ENCODE results near the gene TMBIM1. TPM values are rescaled to one million over a fixed set of nuclear protein-coding genes. Genes with fewer than 3 reads are reported as not detected.

Gene TMBIM1
- polyA plus RNA-seq, 1 of the 3 experiments (the other 2 are of a cell fraction), result 7.8 TPM

DNA sequence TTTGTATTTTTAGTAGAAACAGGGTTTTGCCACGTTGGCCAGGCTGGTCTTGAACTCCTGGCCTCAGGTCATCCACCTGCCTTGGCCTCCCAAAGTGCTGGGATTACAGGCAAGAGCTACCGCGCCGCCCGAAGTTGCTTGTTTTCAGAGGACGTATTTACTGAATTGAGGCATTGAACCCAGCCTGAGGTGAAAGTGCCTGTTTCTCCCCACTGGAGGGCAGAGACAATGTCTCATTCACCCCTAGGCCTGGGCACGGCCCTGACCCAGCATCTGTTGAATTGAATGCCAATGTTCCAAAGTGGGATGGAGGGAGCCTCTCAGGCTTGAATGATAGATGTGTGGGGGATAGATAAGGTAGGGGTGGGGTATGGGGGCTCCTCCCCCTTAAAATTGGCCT, 4.5 kb upstream of the TMBIM1 start:
- no peaks in the 10 kb centered on the region for H3K9me3 ChIP-seq
- H3K36me3 ChIP-seq (replicated peaks in 1 of 2; ENCODE audit: control insufficient read depth in 1 of 2, insufficient read depth in 2 of 2, low read length in 1 of 2), result no peaks in the 10 kb centered on the region
- H3K9me2 ChIP-seq, result no peaks in the 10 kb centered on the region
- no peaks in the 10 kb centered on the region for H3K27me3 ChIP-seq (ENCODE audit: insufficient read depth)
- H3K4me2 ChIP-seq, result no peak overlapping the region
- TF ChIP-seq GATA2 (CRISPR knock-in tag; IDR thresholded peaks at IDR 0.05) (no peak), MEF2A (IDR thresholded peaks at IDR 0.05; ENCODE audit: borderline replicate concordance, low read depth) (no peak), FOXM1 (IDR thresholded peaks at IDR 0.05; ENCODE audit: low read depth) (no peak), RXRA (IDR thresholded peaks at IDR 0.05; ENCODE audit: borderline replicate concordance, low read depth) (no peak), USF2 (IDR thresholded peaks at IDR 0.05; ENCODE audit: borderline replicate concordance, low read depth, low read length) (no peak), CHD2 (IDR thresholded peaks at IDR 0.05; ENCODE audit: low read length, partially characterized antibody) (no peak), FOXJ3 (CRISPR knock-in tag; IDR thresholded peaks at IDR 0.05) (no peak), MXI1 (IDR thresholded peaks at IDR 0.05; ENCODE audit: low read depth, low read length) (no peak), SMC3 (IDR thresholded peaks at IDR 0.05; ENCODE audit: low read depth, low read length) (no peak), ELF1 (IDR thresholded peaks at IDR 0.05) (no peak), GABPA (IDR thresholded peaks at IDR 0.05; ENCODE audit: low read depth) (no peak), RFX5 (IDR thresholded peaks at IDR 0.05; ENCODE audit: low read length) (no peak), REST (IDR thresholded peaks at IDR 0.05; ENCODE audit: low read depth, low read length) (no peak), CTCF (IDR thresholded peaks at IDR 0.05) (no peak), TAF1 (IDR thresholded peaks at IDR 0.05; ENCODE audit: borderline replicate concordance, low read depth, low read length) (no peak), FOSL2 (IDR thresholded peaks at IDR 0.05; ENCODE audit: borderline replicate concordance, low read depth) (no peak), RAD21 (IDR thresholded peaks at IDR 0.05; ENCODE audit: low read length) (no peak)
- no peak overlapping the region for H3K4me3 ChIP-seq (ENCODE audit: low read depth in 2 of 2, low read length in 1 of 2)
- no peaks in the 10 kb centered on the region for H3K79me2 ChIP-seq (ENCODE audit: insufficient read depth)
- no peaks in the 10 kb centered on the region for H4K20me1 ChIP-seq (ENCODE audit: insufficient read depth)
- CTCF ChIA-PET, result interaction anchor here (0.8 to 2.7 kb wide), 5 partner anchors 12 to 97 kb away, joined by 3 to 13 read pairs (median 5); partner anchors contain the start of gene CATIP
- H3K27ac ChIP-seq (ENCODE audit: low read depth in 2 of 2, low read length in 1 of 2), result no peak overlapping the region
- POLR2A ChIA-PET, result no interaction called here
- no peak overlapping the region for H2AFZ ChIP-seq (ENCODE audit: low read depth)
- DNase-seq, result no peak
- peaks cover 0 to 5% of the 10 kb centered on the region in 2 experiments; a peak in 1 of 4 replicates for H3K4me1 ChIP-seq (ENCODE audit: control insufficient read depth in 1 of 2, insufficient read depth in 2 of 2, low read depth in 1 of 2, low read length in 1 of 2)
- 80% methylated on average over 7 of the region's 7 CpGs for WGBS (ENCODE audit: low lambda C conversion rate)
- H3K9ac ChIP-seq, result no peak overlapping the region
- peaks cover 4% of the 10 kb centered on the region for H3F3A ChIP-seq (replicated peaks; ENCODE audit: insufficient read depth)
